Measurements from ENCODE around the gene LLGL1.
A peak's percentile ranks its signal among the peaks of the same experiment; 100 is the strongest.

The LLGL1 gene

GRCh38 chr17:18253187-18253884, 27.9 kb downstream of the LLGL1 start:
- DNase-seq (ENCODE audit: low spot score): no peak

GRCh38 chr17:18253947-18254821, 28.7 kb downstream of the LLGL1 start:
- no peak for DNase-seq (ENCODE audit: low spot score)

GRCh38 chr17:18254888-18255649, 29.6 kb downstream of the LLGL1 start:
- no peak for DNase-seq (ENCODE audit: low spot score)

- DNase-seq (ENCODE audit: low spot score): no peak
Observed at GRCh38 chr17:18256351-18256750, 30.9 kb downstream of the LLGL1 start.

- DNase-seq (ENCODE audit: low spot score): no peak
Observed at GRCh38 chr17:18256776-18257175, 31.3 kb downstream of the LLGL1 start.

GRCh38 chr17:18257268-18257981, 32.0 kb downstream of the LLGL1 start:
- DNase-seq (ENCODE audit: low spot score): peak; percentile 47

- peak; percentile 75 for DNase-seq (ENCODE audit: low spot score)
Observed at GRCh38 chr17:18257982-18258355, 32.5 kb downstream of the LLGL1 start.

- peak; percentile 78 for DNase-seq (ENCODE audit: low spot score)
Observed at GRCh38 chr17:18258356-18259038, 33.1 kb downstream of the LLGL1 start, which contains the start of gene FLII. Gene FLII, minus strand, starts transcription at chr17:18258738. Its CDS starts 48 bp downstream, at chr17:18258690.

- DNase-seq (ENCODE audit: low spot score): no peak
Observed at GRCh38 chr17:18259621-18260331, 34.3 kb downstream of the LLGL1 start.

- DNase-seq (ENCODE audit: low spot score): peak; percentile 98
Observed at GRCh38 chr17:18260332-18261145, 35.1 kb downstream of the LLGL1 start, which contains the start of gene MIEF2. Gene MIEF2, plus strand, starts transcription at chr17:18260662. Its CDS starts 2,059 bp downstream, at chr17:18262721.

- no peak for DNase-seq (ENCODE audit: low spot score)
Observed at GRCh38 chr17:18261146-18261515, 35.7 kb downstream of the LLGL1 start.

- DNase-seq (ENCODE audit: low spot score): no peak
Observed at GRCh38 chr17:18261659-18262058, 36.2 kb downstream of the LLGL1 start.

GRCh38 chr17:18262111-18262510, 36.7 kb downstream of the LLGL1 start:
- no peak for DNase-seq (ENCODE audit: low spot score)

- no peak for DNase-seq (ENCODE audit: low spot score)
Observed at GRCh38 chr17:18262641-18263040, 37.2 kb downstream of the LLGL1 start.

GRCh38 chr17:18263885-18264682, 38.6 kb downstream of the LLGL1 start:
- DNase-seq (ENCODE audit: low spot score): no peak

GRCh38 chr17:18267366-18267765, 41.9 kb downstream of the LLGL1 start:
- no peak for DNase-seq (ENCODE audit: low spot score)

- DNase-seq (ENCODE audit: low spot score): no peak
Observed at GRCh38 chr17:18267927-18268711, 42.7 kb downstream of the LLGL1 start.
